Measurements from ENCODE around the gene PRKCA.

DNA sequence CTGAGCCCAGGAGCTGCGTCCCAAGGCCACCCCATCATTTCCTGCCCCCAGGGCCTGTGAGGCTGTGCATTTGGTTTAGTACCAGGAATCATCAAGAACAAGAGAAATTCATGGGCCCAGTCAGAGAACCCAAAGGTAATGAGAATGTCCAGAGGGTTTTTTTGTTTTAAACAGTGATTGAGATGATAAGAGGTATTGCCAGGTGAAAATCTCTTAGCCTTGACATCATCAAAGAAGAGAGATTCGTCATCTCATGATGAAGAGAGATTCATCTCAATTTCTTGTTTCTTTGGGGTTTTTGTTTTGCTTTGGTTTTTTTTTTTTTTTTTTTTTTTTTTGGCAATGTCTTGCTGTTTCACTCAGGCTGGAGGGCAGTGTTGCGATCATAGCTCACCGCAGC is 361.9 kb downstream of the PRKCA start:
- TF ChIP-seq POLR2A (IDR thresholded peaks at IDR 0.05; ENCODE audit: low read length) = no peak
- no peak for TF ChIP-seq GATA1 (IDR thresholded peaks at IDR 0.05; ENCODE audit: low read depth, low read length)

All from erythroblast (primary cell).